Mesodermal cell (in vitro differentiated cells): ENCODE data around the gene TRIM8.
A peak's percentile ranks its signal among the peaks of the same experiment; 100 is the strongest.

Experiments
- H3K27ac ChIP-seq: 2 replicates; pipeline ENCODE4 v1.7.0; 2013; ENCODE audit warnings: mild to moderate bottlenecking, low read depth, low read length, moderate library complexity; ENCODE audit not compliant: severe bottlenecking
- H3K36me3 ChIP-seq: 2 replicates; pipeline ENCODE4 v1.7.1; 2013; ENCODE audit warnings: mild to moderate bottlenecking, low read length, moderate library complexity; ENCODE audit not compliant: control insufficient read depth, insufficient read depth
- H3K4me1 ChIP-seq: one replicate; pipeline ENCODE4 v1.7.1; 2013; ENCODE audit warnings: mild to moderate bottlenecking, low read length; ENCODE audit not compliant: insufficient read depth, control insufficient read depth, poor library complexity, severe bottlenecking
- H3K4me3 ChIP-seq: 2 replicates; pipeline ENCODE4 v1.7.0; 2013; ENCODE audit warnings: low read length, control low read depth, mild to moderate bottlenecking; ENCODE audit not compliant: insufficient read depth, poor library complexity, severe bottlenecking; ENCODE audit errors: extremely low read depth
- H3K9me3 ChIP-seq: 2 replicates; pipeline ENCODE4 v1.7.1; 2013; ENCODE audit warnings: mild to moderate bottlenecking, low read length, moderate library complexity; ENCODE audit not compliant: control insufficient read depth
- WGBS, 2 experiments: methylation state at CpG; one replicate each; pipeline ENCODE4 v1.1.5; 2013; ENCODE audit warnings: missing lambda C conversion rate in 2 of 2; ENCODE audit not compliant: insufficient coverage in 2 of 2; 5-methylcytosine and 5-hydroxymethylcytosine counted together

TRIM8 gene

DNA sequence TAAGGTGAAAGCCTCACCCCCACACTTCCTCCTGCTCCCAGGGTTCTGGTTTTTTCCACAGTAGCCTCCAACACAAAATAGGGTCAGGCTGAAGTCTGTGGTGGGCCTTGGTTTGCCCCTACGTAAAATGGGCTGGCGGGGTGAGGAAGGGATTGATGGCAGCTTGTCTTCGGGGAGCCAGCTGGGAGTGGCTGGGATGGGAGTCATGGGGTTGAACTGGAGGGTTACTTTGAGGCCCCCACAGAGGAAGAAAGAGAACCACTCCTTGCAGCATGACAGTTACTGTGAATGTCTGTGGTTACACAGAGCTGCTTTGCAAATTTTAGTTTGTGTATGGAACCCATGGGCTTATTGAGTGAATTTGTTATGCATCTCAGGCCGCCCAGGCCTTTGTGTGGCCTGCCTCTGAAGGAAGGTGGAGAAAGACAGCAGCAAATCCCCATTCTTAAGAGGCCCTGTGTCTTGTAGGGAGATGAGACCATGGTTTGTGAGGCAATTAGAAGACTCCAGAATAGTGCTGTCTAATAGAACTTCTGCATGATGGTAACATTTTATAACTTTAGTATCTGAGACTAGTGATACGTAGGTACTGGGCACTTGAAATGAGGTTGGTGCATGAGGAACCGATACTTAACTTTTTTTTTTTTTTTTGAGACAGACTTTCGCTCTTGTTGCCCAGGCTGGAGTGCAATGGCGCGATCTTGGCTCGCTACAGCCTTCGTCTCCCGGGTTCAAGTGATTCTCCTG lies 8.1 kb downstream of the TRIM8 start:
- no peak overlapping the region for H3K27ac ChIP-seq
- WGBS, 2 experiments, result 84 to 88% methylated on average over 8 to 11 of the region's 12 CpGs
- H3K4me3 ChIP-seq, result no peak overlapping the region
- H3K4me1 ChIP-seq, result peaks cover 41% of the 10 kb centered on the region
- H3K9me3 ChIP-seq, result no peaks in the 10 kb centered on the region
- H3K36me3 ChIP-seq, result peaks cover 93% of the 10 kb centered on the region

DNA sequence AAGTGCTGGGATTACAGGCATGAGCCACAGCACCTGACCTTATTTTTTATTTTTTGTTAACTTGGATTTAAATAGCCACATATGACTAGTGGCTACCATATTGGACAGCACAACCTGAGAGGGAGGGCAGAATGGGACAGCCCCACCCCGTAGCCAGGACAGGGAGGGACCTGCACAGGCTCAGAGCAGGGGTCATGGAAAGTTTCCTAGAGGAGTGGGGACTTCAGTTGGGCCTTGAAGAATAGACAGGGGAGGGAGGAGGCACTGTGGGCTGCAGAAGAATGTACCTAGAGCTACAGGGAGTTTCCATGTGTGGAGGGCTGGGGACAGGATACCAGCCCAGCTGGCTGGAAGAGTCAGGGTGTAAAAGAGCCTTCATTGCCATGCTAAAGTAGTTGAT lies 8.8 kb downstream of the TRIM8 start:
- peaks cover 38% of the 10 kb centered on the region for H3K4me1 ChIP-seq
- H3K36me3 ChIP-seq, result peaks cover 93% of the 10 kb centered on the region
- H3K9me3 ChIP-seq, result no peaks in the 10 kb centered on the region
- peak overlapping the region; percentile 10 for H3K27ac ChIP-seq
- 67% methylated on average over 1 of the region's 1 CpG; no CpG with 5 or more reads in 1 of the 2 experiments for WGBS, 2 experiments
- no peak overlapping the region for H3K4me3 ChIP-seq

DNA sequence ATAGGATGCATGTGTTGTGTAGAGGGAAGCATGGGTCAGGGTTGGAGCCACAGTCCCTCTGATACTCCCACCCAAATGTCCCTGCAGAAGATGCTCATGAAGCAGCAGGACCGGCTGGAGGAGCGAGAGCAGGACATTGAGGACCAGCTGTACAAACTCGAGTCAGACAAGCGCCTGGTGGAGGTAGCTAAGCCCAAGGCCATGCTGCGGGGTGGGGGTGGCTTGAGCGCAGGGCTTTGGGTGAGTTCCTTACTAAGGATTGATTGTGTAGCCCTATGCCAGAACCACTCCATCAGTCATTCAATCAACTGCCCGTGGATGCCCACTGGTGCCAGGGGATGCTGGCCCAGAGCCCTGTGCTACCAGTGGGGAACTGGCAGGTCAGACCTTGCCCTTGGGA lies 10.3 kb downstream of the TRIM8 start:
- Histone ChIP-seq H3K4me1 (peaks cover 25% of the 10 kb centered on the region), H3K9me3 (no peaks in the 10 kb centered on the region), H3K4me3 (no peak overlapping the region), H3K36me3 (peaks cover 96% of the 10 kb centered on the region), H3K27ac (no peak overlapping the region)
- WGBS, 2 experiments, result 98 to 99% methylated on average over 6 of the region's 7 CpGs

DNA sequence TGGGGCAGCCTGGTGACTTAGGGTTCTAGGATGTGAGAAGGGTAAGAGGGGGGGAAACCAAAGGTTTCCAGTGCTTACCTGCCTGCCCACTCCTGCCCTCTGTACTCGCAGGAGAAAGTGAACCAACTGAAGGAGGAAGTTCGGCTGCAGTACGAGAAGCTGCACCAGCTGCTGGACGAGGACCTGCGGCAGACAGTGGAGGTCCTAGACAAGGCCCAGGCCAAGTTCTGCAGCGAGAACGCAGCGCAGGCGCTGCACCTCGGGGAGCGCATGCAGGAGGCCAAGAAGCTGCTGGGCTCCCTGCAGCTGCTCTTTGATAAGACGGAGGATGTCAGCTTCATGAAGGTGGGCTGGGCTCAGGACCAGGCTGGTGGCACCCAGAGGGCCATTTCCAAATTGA lies 10.7 kb downstream of the TRIM8 start:
- no peaks in the 10 kb centered on the region for H3K9me3 ChIP-seq
- H3K27ac ChIP-seq, result no peak overlapping the region
- H3K36me3 ChIP-seq, result peaks cover 94% of the 10 kb centered on the region
- WGBS, 2 experiments, result 98 to 99% methylated on average over 12 of the region's 12 CpGs
- H3K4me1 ChIP-seq, result peaks cover 23% of the 10 kb centered on the region
- no peak overlapping the region for H3K4me3 ChIP-seq

DNA sequence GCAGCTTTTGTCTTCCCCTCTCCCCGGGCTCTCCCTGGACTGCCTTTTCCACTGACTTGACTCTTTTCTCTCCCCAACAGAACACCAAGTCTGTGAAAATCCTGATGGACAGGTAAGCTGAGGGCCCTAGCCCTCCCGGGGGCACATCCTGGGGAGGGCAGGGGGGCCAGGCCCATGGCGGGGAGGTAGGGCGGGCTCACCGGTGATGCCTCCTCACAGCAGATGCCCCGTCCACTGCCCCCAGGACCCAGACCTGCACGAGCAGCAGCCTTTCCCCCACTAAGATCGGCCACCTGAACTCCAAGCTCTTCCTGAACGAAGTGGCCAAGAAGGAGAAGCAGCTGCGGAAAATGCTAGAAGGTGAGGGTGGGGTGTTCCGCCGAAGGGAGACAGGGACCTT lies 11.7 kb downstream of the TRIM8 start:
- Histone ChIP-seq H3K27ac (no peak overlapping the region), H3K36me3 (peaks cover 84% of the 10 kb centered on the region), H3K9me3 (no peaks in the 10 kb centered on the region), H3K4me1 (peaks cover 23% of the 10 kb centered on the region), H3K4me3 (no peak overlapping the region)
- 97 to 100% methylated on average over 5 to 10 of the region's 12 CpGs for WGBS, 2 experiments

DNA sequence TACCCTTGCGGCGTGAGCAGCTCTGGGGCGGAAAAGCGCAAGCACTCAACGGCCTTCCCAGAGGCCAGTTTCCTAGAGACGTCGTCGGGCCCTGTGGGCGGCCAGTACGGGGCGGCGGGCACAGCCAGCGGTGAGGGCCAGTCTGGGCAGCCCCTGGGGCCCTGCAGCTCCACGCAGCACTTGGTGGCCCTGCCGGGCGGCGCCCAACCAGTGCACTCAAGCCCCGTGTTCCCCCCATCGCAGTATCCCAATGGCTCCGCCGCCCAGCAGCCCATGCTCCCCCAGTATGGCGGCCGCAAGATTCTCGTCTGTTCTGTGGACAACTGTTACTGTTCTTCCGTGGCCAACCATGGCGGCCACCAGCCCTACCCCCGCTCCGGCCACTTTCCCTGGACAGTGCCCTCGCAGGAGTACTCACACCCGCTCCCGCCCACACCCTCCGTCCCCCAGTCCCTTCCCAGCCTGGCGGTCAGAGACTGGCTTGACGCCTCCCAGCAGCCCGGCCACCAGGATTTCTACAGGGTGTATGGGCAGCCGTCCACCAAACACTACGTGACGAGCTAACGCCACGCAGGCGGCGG lies 12.6 kb downstream of the TRIM8 start:
- Histone ChIP-seq H3K4me1 (peaks cover 24% of the 10 kb centered on the region), H3K36me3 (peaks cover 75% of the 10 kb centered on the region), H3K27ac (no peak overlapping the region), H3K4me3 (no peak overlapping the region), H3K9me3 (no peaks in the 10 kb centered on the region)
- 96 to 98% methylated on average over 39 to 42 of the region's 42 CpGs for WGBS, 2 experiments

DNA sequence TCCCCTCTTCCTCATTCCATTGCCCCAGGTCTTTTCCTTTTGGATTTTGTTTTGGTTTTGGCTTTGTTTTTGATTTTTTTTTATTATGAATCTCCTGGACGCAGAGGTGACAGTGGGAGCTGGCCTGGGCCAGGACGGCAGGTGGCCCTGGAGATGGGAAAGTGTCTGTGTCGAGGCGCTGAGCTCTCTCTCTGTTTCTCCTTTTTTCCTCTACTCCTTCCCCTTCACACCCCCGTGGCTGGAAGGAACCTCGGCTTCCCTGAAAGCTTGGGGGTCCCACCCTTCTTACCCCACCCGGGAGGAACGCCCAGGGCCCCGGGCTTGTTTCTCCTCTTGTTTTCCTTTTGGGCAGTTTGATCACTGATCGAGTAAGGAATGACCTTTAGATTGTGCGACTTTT lies 13.2 kb downstream of the TRIM8 start:
- peaks cover 69% of the 10 kb centered on the region for H3K36me3 ChIP-seq
- no peak overlapping the region for H3K27ac ChIP-seq
- WGBS, 2 experiments, result 92 to 100% methylated on average over 2 to 7 of the region's 11 CpGs
- H3K4me3 ChIP-seq, result no peak overlapping the region
- H3K4me1 ChIP-seq, result peaks cover 24% of the 10 kb centered on the region
- no peaks in the 10 kb centered on the region for H3K9me3 ChIP-seq

DNA sequence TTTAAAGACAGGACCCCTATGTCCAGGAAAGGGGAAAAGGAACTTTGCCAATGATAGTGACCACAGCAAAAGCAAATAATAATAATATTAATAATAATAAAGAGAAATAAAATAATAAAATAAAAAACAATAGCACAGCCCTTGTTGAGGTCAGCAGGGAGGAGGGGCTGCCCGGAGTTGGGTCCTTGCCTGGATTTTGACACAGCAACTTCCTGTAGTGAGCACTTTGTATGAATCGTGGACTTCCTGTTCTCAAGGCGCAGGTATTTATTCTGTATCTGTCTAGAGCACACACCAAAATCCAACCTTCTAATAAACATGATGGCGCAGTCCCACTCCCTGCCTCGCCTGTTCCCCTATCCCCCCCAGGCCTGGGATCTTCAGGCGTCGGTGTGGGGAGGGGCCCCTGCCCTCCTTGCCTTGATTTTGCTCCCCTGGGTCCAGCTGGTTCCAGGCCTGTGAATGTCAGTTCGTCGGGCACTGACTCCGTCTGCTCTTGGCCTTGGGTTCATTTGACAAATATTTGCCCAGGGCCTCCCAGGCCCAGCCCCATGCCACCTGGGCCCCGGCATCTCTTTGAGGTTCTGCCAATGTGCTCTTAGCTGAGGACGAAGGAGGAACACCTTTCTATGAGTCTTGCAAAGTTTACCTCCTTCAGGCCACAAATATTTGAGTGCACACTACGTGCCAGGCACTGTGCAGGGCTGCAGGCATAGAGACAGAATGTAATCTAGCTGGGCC lies 13.9 kb downstream of the TRIM8 start:
- Histone ChIP-seq H3K4me1 (peaks cover 24% of the 10 kb centered on the region), H3K36me3 (peaks cover 62% of the 10 kb centered on the region), H3K4me3 (no peak overlapping the region), H3K9me3 (no peaks in the 10 kb centered on the region), H3K27ac (no peak overlapping the region)
- 94 to 96% methylated on average over 10 to 12 of the region's 13 CpGs for WGBS, 2 experiments

DNA sequence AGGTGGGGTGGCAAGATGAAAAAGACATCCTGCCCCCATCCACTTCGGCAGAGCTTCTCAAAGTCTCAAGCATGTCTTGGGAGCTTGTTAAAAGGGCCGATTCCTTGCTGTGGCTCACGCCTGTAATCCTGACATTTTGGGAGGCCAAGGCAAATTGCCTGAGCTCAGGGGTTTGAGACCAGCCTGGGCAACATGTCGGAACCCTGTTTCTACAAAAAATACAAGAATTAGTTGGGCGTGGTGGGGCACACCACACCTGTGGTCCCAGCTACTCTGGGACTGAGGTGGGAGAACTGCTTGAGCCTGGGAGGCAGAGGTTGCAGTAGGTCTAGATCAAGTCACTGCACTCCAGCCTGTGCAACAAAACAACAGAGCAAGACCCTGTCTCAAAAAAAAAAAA lies 14.5 kb downstream of the TRIM8 start:
- 84 to 85% methylated on average over 4 to 5 of the region's 5 CpGs for WGBS, 2 experiments
- H3K36me3 ChIP-seq, result peaks cover 56% of the 10 kb centered on the region
- H3K4me1 ChIP-seq, result peaks cover 24% of the 10 kb centered on the region
- no peak overlapping the region for H3K4me3 ChIP-seq
- peak overlapping the region; percentile 49 for H3K27ac ChIP-seq
- H3K9me3 ChIP-seq, result no peaks in the 10 kb centered on the region

DNA sequence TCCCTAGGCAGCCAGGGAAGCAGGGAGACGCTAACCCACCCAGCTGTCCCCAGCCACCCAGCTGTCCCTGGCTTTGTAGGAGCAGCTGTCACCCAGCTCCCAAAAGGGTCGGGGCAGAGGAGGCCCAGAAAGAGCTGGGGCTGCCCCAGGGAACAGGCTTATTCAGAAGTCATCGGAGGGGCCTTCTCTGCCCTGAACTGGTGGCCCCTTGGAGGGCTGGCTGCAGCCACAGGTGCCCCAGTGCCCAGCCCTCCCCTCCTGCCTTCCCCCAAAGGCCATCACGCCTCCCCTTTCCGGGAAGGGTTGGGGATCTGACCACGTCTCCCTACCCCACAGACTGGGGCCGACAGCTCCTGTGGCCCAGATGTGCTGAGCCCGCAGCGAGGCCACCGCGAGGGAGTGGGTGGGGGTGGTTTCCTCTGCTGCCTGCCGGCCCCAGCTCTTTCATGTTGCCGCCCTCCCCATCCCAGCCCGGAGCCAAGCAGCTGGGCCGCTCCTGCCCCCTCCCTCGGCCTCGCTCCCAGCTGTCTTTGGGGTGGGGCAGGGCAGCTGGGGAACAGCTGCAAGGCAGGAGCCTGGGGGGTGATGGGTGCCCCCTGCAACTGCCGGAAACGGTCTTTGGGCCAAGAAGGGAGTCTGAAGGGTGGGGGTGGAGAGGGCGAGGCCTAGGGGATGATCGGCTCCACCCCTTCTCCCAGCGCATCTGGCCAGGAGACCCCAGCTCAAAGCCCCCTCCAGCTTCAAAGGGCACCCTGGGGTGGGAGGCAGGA lies 16.8 kb downstream of the TRIM8 start:
- no peaks in the 10 kb centered on the region for H3K9me3 ChIP-seq
- 37 to 43% methylated on average over 5 to 6 of the region's 22 CpGs for WGBS, 2 experiments

More for the DNA sequence above, 16.8 kb downstream of the TRIM8 start:
- peaks cover 24% of the 10 kb centered on the region for H3K4me1 ChIP-seq
- peaks cover 35% of the 10 kb centered on the region for H3K36me3 ChIP-seq
- H3K27ac ChIP-seq, result peak overlapping the region; percentile 33
- no peak overlapping the region for H3K4me3 ChIP-seq
